GM23248 (cell line): ENCODE data around the gene CREG1. TPM values are rescaled to one million over a fixed set of nuclear protein-coding genes. Genes with fewer than 3 reads are reported as not detected.

Experiments
- DNase-seq: peaks from one replicate; pipeline ENCODE4 v3.0.0-alpha.2; 2015
- H2AFZ ChIP-seq: fragments of 200-600 bp; sonication (generic); 2 replicates; pipeline ENCODE4 v1.6.1; 2016; ENCODE audit warnings: antibody characterized with exemption
- H3F3A ChIP-seq: fragments of 200-600 bp; sonication (generic); 2 replicates; pipeline ENCODE4 v1.6.1; 2016; ENCODE audit warnings: mild to moderate bottlenecking, antibody characterized with exemption, mixed run types; ENCODE audit not compliant: insufficient read depth
- H3K27ac ChIP-seq: fragments of 200-600 bp; sonication (generic); 2 replicates; pipeline ENCODE4 v1.5.1; 2016; ENCODE audit warnings: mild to moderate bottlenecking
- H3K27me3 ChIP-seq: fragments of 200-600 bp; sonication (generic); replicated peaks from 2 replicates; pipeline ENCODE4 v1.6.1; 2016; ENCODE audit warnings: mild to moderate bottlenecking; ENCODE audit not compliant: insufficient read depth
- H3K36me3 ChIP-seq: fragments of 200-600 bp; sonication (generic); 2 replicates; pipeline ENCODE4 v1.6.1; 2016; ENCODE audit warnings: low read depth, mild to moderate bottlenecking
- H3K4me1 ChIP-seq: fragments of 200-600 bp; sonication (generic); 2 replicates; pipeline ENCODE4 v1.6.1; 2016; ENCODE audit warnings: mild to moderate bottlenecking; ENCODE audit not compliant: insufficient read depth
- H3K4me2 ChIP-seq: fragments of 200-600 bp; sonication (generic); one replicate; pipeline ENCODE4 v1.6.1; 2016; ENCODE audit warnings: mild to moderate bottlenecking; ENCODE audit not compliant: unreplicated experiment
- H3K4me3 ChIP-seq: fragments of 200-600 bp; sonication (generic); 2 replicates; pipeline ENCODE4 v1.5.1; 2016; ENCODE audit warnings: mild to moderate bottlenecking
- H3K79me2 ChIP-seq: fragments of 200-600 bp; sonication (generic); 2 replicates; pipeline ENCODE4 v1.6.1; 2016; ENCODE audit warnings: mild to moderate bottlenecking; ENCODE audit not compliant: insufficient read depth
- H3K9ac ChIP-seq: fragments of 200-600 bp; sonication (generic); 2 replicates; pipeline ENCODE4 v1.6.1; 2016; ENCODE audit warnings: mild to moderate bottlenecking
- H3K9me2 ChIP-seq: fragments of 200-600 bp; sonication (generic); 2 replicates; pipeline ENCODE4 v1.6.1; 2016; ENCODE audit warnings: mixed run types, mild to moderate bottlenecking, moderate library complexity; ENCODE audit not compliant: insufficient read depth
- H3K9me3 ChIP-seq: fragments of 200-600 bp; sonication (generic); one replicate; pipeline ENCODE4 v1.6.1; 2017; ENCODE audit warnings: low read depth
- H4K20me1 ChIP-seq: fragments of 200-600 bp; sonication (generic); 2 replicates; pipeline ENCODE4 v1.6.0; 2016; ENCODE audit not compliant: insufficient read depth
- EZH2 ChIP-seq: fragments of 200-600 bp; sonication (generic); IDR thresholded peaks from 2 replicates; pipeline ENCODE4 v1.6.1; 2018; ENCODE audit warnings: antibody characterized with exemption, mild to moderate bottlenecking; ENCODE audit not compliant: insufficient read depth, poor library complexity, severe bottlenecking
- EZH2phosphoT487 ChIP-seq: fragments of 200-600 bp; sonication (generic); IDR thresholded peaks from 2 replicates; pipeline ENCODE4 v1.6.1; 2018; ENCODE audit warnings: antibody characterized with exemption, moderate library complexity, mild to moderate bottlenecking, low read depth; ENCODE audit not compliant: insufficient read depth
- WGBS, 2 experiments: methylation state at CpG; one replicate each; pipeline ENCODE4 v1.1.6; 2015 to 2017; ENCODE audit warnings: low lambda C conversion rate in 2 of 2, low coverage in 1 of 2; ENCODE audit errors: missing lambda C conversion rate in 2 of 2; 5-methylcytosine and 5-hydroxymethylcytosine counted together
- in situ Hi-C: fragments of 300-500 bp; cut with MboI; formaldehyde crosslinking; loops from 2 replicates; pipeline ENCODE4 v1.15.0; 2020
- polyA plus RNA-seq: library from polyadenylated mRNA; unstranded; fragments of >200 nt; fragmentation: Nextera tagmentation; extraction: Ambion mirVana; gene quantifications from 2 replicates; pipeline ENCODE4 v1.2.1, GENCODE V29; 2016
- total RNA-seq: library from RNA; depleted of rRNA; stranded (reverse); fragments of >200 nt; shearing (Covaris generic); gene quantifications from 2 replicates; pipeline ENCODE4 v1.2.3, GENCODE V29; 2014

The CREG1 gene
- total and polyA plus RNA-seq, 2 experiments from 2014 or later: 72.0 to 86.6 TPM

DNA sequence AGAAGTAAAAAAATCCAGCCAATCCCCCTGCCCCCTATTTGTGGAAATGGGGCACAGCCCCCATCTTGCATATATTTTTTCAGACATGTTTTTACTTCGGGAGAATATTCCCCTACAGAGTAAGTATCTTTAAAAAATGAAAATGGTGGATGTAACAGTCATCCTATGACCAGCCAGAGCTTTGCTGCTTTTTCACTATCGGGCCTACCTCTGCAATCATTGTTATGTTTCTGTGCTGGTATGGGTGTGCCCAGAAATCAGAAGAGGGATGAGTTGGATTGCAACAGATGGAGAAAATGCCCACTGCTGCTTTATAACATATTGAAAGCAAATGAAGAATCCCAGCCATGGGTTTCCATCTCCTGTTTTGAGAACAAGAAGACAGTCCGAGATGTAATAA is 38.1 kb downstream of the CREG1 start:
- no peak overlapping the region for H3K4me2 ChIP-seq
- in situ Hi-C loops: no loop called here
- 66 to 74% methylated on average over 3 of the region's 3 CpGs for WGBS, 2 experiments
- no peaks in the 10 kb centered on the region for H3K9me2 ChIP-seq
- no peak for DNase-seq
- no peak overlapping the region for H3K4me3 ChIP-seq
- no peaks in the 10 kb centered on the region for H3F3A ChIP-seq
- no peaks in the 10 kb centered on the region for H3K9me3 ChIP-seq
- H3K27me3 ChIP-seq: peaks cover 32% of the 10 kb centered on the region; the same call in 1 of the 2 replicates
- H3K9ac ChIP-seq: no peak overlapping the region
- H4K20me1 ChIP-seq: no peaks in the 10 kb centered on the region
- H3K79me2 ChIP-seq: no peaks in the 10 kb centered on the region
- H3K27ac ChIP-seq: no peak overlapping the region
- TF ChIP-seq EZH2 (no peak), EZH2phosphoT487 (no peak)
- no peak overlapping the region for H2AFZ ChIP-seq
- no peaks in the 10 kb centered on the region for H3K4me1 ChIP-seq
- H3K36me3 ChIP-seq: no peaks in the 10 kb centered on the region

DNA sequence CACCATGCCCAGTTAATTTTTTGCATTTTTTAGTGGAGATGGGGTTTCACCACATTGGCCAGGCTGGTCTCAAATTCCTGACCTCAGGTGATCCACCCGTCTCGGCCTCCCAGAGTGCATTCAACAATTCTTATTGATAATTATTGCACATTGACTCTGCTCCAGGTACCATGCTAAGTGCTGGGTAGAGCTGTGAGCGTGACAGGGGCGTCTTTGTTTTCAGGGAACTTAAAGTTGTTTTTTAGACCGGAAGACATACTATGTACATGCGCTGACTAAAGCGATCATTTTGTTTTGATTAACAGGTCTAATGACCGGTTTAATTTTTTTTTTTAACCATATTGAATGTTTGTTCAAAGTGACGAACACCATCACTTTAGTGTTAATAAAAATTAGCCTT is 39.3 kb downstream of the CREG1 start:
- no peaks in the 10 kb centered on the region for H4K20me1 ChIP-seq
- H3K4me1 ChIP-seq: no peaks in the 10 kb centered on the region
- no peak overlapping the region for H3K9ac ChIP-seq
- DNase-seq: no peak
- no peak overlapping the region for H2AFZ ChIP-seq
- no peaks in the 10 kb centered on the region for H3K79me2 ChIP-seq
- H3K9me2 ChIP-seq: no peaks in the 10 kb centered on the region
- no peak overlapping the region for H3K27ac ChIP-seq
- H3K4me2 ChIP-seq: no peak overlapping the region
- H3K27me3 ChIP-seq: peaks cover 21% of the 10 kb centered on the region; the same call in 1 of the 2 replicates
- WGBS, 2 experiments: 74 to 80% methylated on average over 9 of the region's 9 CpGs
- H3K9me3 ChIP-seq: no peaks in the 10 kb centered on the region
- no peaks in the 10 kb centered on the region for H3K36me3 ChIP-seq
- TF ChIP-seq EZH2phosphoT487 (no peak), EZH2 (no peak)
- H3K4me3 ChIP-seq: no peak overlapping the region
- in situ Hi-C loops: no loop called here
- H3F3A ChIP-seq: no peaks in the 10 kb centered on the region

DNA sequence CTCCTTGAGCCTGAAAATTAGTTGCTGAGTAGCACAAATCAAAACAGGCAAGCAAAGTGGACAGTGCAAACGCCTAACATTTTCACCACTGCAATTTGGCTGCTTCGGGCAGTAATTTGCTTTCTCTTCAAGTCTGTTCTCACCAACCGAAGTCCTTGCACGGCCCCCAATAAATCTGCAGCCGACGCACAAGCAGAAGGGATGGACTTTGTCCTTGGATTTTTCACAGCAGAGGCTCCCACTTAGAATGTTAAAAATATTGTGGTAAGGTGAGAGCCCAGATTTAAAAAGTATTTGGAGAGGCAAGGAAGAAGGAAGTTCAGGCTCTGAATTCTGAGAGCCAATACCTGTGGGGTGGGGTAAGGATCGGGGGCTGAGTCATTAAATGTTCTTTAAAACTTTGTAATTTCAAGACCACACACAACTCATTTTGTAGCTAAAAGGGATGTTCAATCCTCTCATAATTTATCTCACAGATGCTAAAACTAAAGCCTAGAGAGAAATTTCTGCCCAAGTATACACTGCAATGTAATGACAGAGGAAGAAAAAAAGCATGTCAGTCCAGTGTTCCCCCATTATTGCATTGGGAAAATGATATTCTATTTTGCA is 41.4 kb downstream of the CREG1 start:
- H2AFZ ChIP-seq: no peak overlapping the region
- H3K27ac ChIP-seq: no peak overlapping the region
- H3K4me3 ChIP-seq: no peak overlapping the region
- H3K9ac ChIP-seq: no peak overlapping the region
- H3K9me3 ChIP-seq: no peaks in the 10 kb centered on the region
- in situ Hi-C loops: no loop called here
- WGBS, 2 experiments: 41 to 42% methylated on average over 7 of the region's 7 CpGs
- H3K36me3 ChIP-seq: no peaks in the 10 kb centered on the region
- H3K79me2 ChIP-seq: no peaks in the 10 kb centered on the region
- H3K27me3 ChIP-seq: peaks cover 16% of the 10 kb centered on the region; the same call in 1 of the 2 replicates
- H3K4me2 ChIP-seq: no peak overlapping the region
- H3F3A ChIP-seq: no peaks in the 10 kb centered on the region
- TF ChIP-seq EZH2phosphoT487 (no peak), EZH2 (no peak)
- DNase-seq: no peak
- no peaks in the 10 kb centered on the region for H3K4me1 ChIP-seq
- no peaks in the 10 kb centered on the region for H4K20me1 ChIP-seq
- H3K9me2 ChIP-seq: no peaks in the 10 kb centered on the region

DNA sequence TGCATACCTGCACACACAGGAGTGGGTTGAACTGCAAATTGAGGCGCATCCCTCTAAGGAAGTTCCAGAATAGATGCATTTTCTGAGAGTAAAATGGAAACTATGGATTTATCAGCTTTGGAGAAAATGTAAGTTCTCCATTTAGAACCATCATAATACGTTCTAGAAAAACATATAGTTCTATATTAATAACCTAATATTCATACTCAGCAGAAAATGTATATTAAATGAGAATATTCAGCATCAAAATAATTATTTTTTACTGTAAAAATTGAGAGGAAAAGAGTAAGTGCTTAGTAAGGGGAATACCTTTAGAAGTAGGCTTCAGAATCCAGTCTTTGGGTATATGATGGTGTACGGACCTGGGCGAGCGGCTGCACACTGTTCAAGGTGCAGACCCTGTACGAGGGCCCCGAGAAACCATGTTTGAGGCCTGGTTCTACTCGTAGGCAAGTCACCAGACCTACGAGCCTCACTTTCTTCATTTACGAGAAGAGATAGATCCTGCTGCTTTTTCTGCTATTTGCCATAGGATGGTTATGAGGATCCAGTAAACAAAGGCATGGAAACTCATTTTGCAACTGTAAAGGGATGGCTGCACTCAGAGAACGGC is 42.1 kb downstream of the CREG1 start:
- no peak overlapping the region for H3K9ac ChIP-seq
- WGBS, 2 experiments: 52 to 53% methylated on average over 11 of the region's 11 CpGs

More for the DNA sequence above, 42.1 kb downstream of the CREG1 start:
- Histone ChIP-seq H4K20me1 (no peaks in the 10 kb centered on the region), H3K4me1 (no peaks in the 10 kb centered on the region), H3F3A (no peaks in the 10 kb centered on the region), H3K4me3 (no peak overlapping the region), H3K4me2 (no peak overlapping the region), H3K9me3 (no peaks in the 10 kb centered on the region), H3K27ac (no peak overlapping the region), H2AFZ (no peak overlapping the region), H3K27me3 (peaks cover 16% of the 10 kb centered on the region; the same call in 1 of the 2 replicates), H3K36me3 (no peaks in the 10 kb centered on the region), H3K9me2 (no peaks in the 10 kb centered on the region), H3K79me2 (no peaks in the 10 kb centered on the region)
- no peak for DNase-seq
- no peak for TF ChIP-seq EZH2phosphoT487
- TF ChIP-seq EZH2: no peak
- in situ Hi-C loops: no loop called here
